H1 (cell line): ENCODE data around the gene NRL. TPM values are rescaled to one million over a fixed set of nuclear protein-coding genes. Genes with fewer than 3 reads are reported as not detected.

Experiments used
- CTCF ChIA-PET: fragments of 300-600 bp; sonication (Branson Sonifier 250); formaldehyde crosslinking; loops from one replicate; lab custom pipeline; 2021; ENCODE audit not compliant: partially characterized antibody; lab: Charles Lee
- POLR2A ChIA-PET: fragments of 300-600 bp; sonication (Branson Sonifier 250); formaldehyde crosslinking; loops from one replicate; lab custom pipeline; 2021; ENCODE audit warnings: inconsistent platforms; ENCODE audit not compliant: partially characterized antibody; lab: Charles Lee
- DNase-seq, 2 experiments: peaks; one replicate each; pipeline versions ENCODE4 v3.0.0 to v3.0.0-alpha.2; 2010 to 2022; ENCODE audit warnings: low spot score in 2 of 2, low read depth in 1 of 2, mixed read lengths in 1 of 2
- FAIRE-seq: peaks from 2 replicates; lab custom pipeline; 2011; peaks lifted over from hg19 to GRCh38; lab: Jason Lieb, UNC
- H2AFZ ChIP-seq: 2 replicates; pipeline ENCODE4 v1.8.1; 2012; ENCODE audit warnings: low read length, inconsistent platforms
- H2AK5ac ChIP-seq: 2 replicates; pipeline ENCODE4 v1.6.1; 2013; ENCODE audit warnings: low read depth, low read length
- H2BK120ac ChIP-seq: replicated peaks from 2 replicates; pipeline ENCODE3; 2013; ENCODE audit warnings: low read depth, low read length, inconsistent platforms
- H2BK12ac ChIP-seq: 2 replicates; pipeline ENCODE4 v1.6.1; 2013; ENCODE audit warnings: low read depth, low read length
- H2BK15ac ChIP-seq: 2 replicates; pipeline ENCODE4 v1.6.1; 2013; ENCODE audit warnings: low read length
- H2BK20ac ChIP-seq: 2 replicates; pipeline ENCODE4 v1.6.1; 2013; ENCODE audit warnings: low read length
- H2BK5ac ChIP-seq: 2 replicates; pipeline ENCODE4 v1.6.1; 2013; ENCODE audit warnings: low read depth, low read length
- H3K14ac ChIP-seq: 2 replicates; pipeline ENCODE4 v1.6.1; 2013; ENCODE audit warnings: inconsistent platforms; ENCODE audit not compliant: insufficient read length
- H3K18ac ChIP-seq: 2 replicates; pipeline ENCODE4 v1.6.1; 2013; ENCODE audit warnings: low read length; ENCODE audit errors: extremely low read depth
- H3K23ac ChIP-seq: 2 replicates; pipeline ENCODE4 v1.6.1; 2013; ENCODE audit warnings: inconsistent platforms; ENCODE audit not compliant: insufficient read length
- H3K23me2 ChIP-seq: 2 replicates; pipeline ENCODE4 v1.6.1; 2013; ENCODE audit warnings: low read depth, low read length
- H3K27ac ChIP-seq: 2 replicates; pipeline ENCODE4 v1.6.1; 2011; ENCODE audit warnings: low read depth, low read length, inconsistent platforms
- H3K27me3 ChIP-seq, 4 experiments: replicated peaks in 1 of 4; 1 replicate in 1 of 4; 2 replicates in 3 of 4; pipeline versions ENCODE4 v1.6.1 to v1.8.1; 2011 to 2013; ENCODE audit warnings: low read length in 3 of 4, mild to moderate bottlenecking in 3 of 4, inconsistent platforms in 2 of 4, mixed read lengths in 2 of 4, moderate library complexity in 1 of 4; ENCODE audit not compliant: control insufficient read depth in 3 of 4, insufficient read depth in 3 of 4; ENCODE audit errors: extremely low read depth in 1 of 4
- H3K36me3 ChIP-seq, 4 experiments: 2 replicates each; pipeline versions ENCODE4 v1.6.1 to v1.8.1; 2011 to 2013; ENCODE audit warnings: mild to moderate bottlenecking in 4 of 4, low read length in 3 of 4, moderate library complexity in 2 of 4, control low read depth in 1 of 4, inconsistent platforms in 1 of 4; ENCODE audit not compliant: insufficient read depth in 4 of 4, control insufficient read depth in 2 of 4
- H3K4ac ChIP-seq: replicated peaks from 2 replicates; pipeline ENCODE3; 2013; ENCODE audit warnings: low read length, low read depth, mixed read lengths, inconsistent platforms; ENCODE audit not compliant: insufficient read length
- H3K4me1 ChIP-seq, 4 experiments: replicated peaks in 1 of 4; 1 replicate in 1 of 4; 2 replicates in 3 of 4; pipeline versions ENCODE4 v1.6.1 to v1.8.1; 2011 to 2013; ENCODE audit warnings: low read length in 3 of 4, inconsistent platforms in 2 of 4, mixed read lengths in 1 of 4; ENCODE audit not compliant: insufficient read depth in 4 of 4, control insufficient read depth in 3 of 4
- H3K4me2 ChIP-seq, 2 experiments: 2 replicates each; pipeline versions ENCODE4 v1.6.1 to v1.8.1; 2011 to 2013; ENCODE audit warnings: low read depth in 2 of 2, low read length in 2 of 2, control low read depth in 1 of 2, inconsistent platforms in 1 of 2, mild to moderate bottlenecking in 1 of 2; ENCODE audit not compliant: insufficient read depth in 1 of 2
- H3K4me3 ChIP-seq, 4 experiments: fragments of 200-600, 300-600 bp in 1 of 4; sonication (generic), shearing (Covaris generic), sonication (Bioruptor Twin) in 1 of 4; 2 replicates each; pipeline versions ENCODE4 v1.5.1 to v1.8.1; 2011 to 2016; ENCODE audit warnings: low read length in 4 of 4, low read depth in 3 of 4, control low read depth in 2 of 4, inconsistent platforms in 2 of 4, mild to moderate bottlenecking in 2 of 4, mixed read lengths in 1 of 4, moderate library complexity in 1 of 4; ENCODE audit not compliant: insufficient read depth in 2 of 4; ENCODE audit errors: extremely low read depth in 1 of 4
- H3K56ac ChIP-seq: replicated peaks from 2 replicates; pipeline ENCODE3; 2013; ENCODE audit warnings: low read depth, mild to moderate bottlenecking, mixed read lengths, low read length, inconsistent platforms; ENCODE audit not compliant: insufficient read length
- H3K79me1 ChIP-seq: 2 replicates; pipeline ENCODE4 v1.6.1; 2013; ENCODE audit warnings: low read depth, low read length, control low read depth
- H3K79me2 ChIP-seq, 2 experiments: 2 replicates each; pipeline versions ENCODE4 v1.6.1 to v1.8.1; 2012 to 2013; ENCODE audit warnings: low read length in 2 of 2, mild to moderate bottlenecking in 2 of 2, inconsistent platforms in 1 of 2; ENCODE audit not compliant: insufficient read depth in 2 of 2, control insufficient read depth in 1 of 2
- H3K9ac ChIP-seq, 4 experiments: replicated peaks in 1 of 4; 1 replicate in 1 of 4; 2 replicates in 3 of 4; pipeline versions ENCODE4 v1.6.1 to v1.8.1; 2011 to 2013; ENCODE audit warnings: low read depth in 3 of 4, low read length in 3 of 4, control low read depth in 2 of 4, mild to moderate bottlenecking in 2 of 4, moderate library complexity in 2 of 4, inconsistent platforms in 1 of 4; ENCODE audit errors: extremely low read depth in 1 of 4
- H3K9me3 ChIP-seq, 2 experiments: 2 replicates each; pipeline versions ENCODE4 v1.6.1 to v1.8.1; 2012 to 2013; ENCODE audit warnings: mild to moderate bottlenecking in 2 of 2, moderate library complexity in 2 of 2, control low read depth in 1 of 2, inconsistent platforms in 1 of 2, low read depth in 1 of 2, low read length in 1 of 2, mixed read lengths in 1 of 2; ENCODE audit not compliant: insufficient read depth in 2 of 2
- H4K20me1 ChIP-seq, 2 experiments: replicated peaks in 1 of 2; 2 replicates each; pipeline versions ENCODE3 to v1.8.1; 2011 to 2013; ENCODE audit warnings: inconsistent platforms in 2 of 2, low read length in 2 of 2, mild to moderate bottlenecking in 1 of 2; ENCODE audit not compliant: insufficient read depth in 2 of 2, control insufficient read depth in 1 of 2
- H4K5ac ChIP-seq: 2 replicates; pipeline ENCODE4 v1.6.1; 2013; ENCODE audit warnings: low read length, low read depth, mixed read lengths, inconsistent platforms; ENCODE audit not compliant: insufficient read length
- H4K8ac ChIP-seq: 2 replicates; pipeline ENCODE4 v1.8.0; 2013; ENCODE audit warnings: mild to moderate bottlenecking, moderate library complexity, low read length, inconsistent platforms; ENCODE audit not compliant: insufficient read depth; ENCODE audit errors: extremely low read depth
- H4K91ac ChIP-seq: replicated peaks from 2 replicates; pipeline ENCODE3; 2013; ENCODE audit warnings: low read length, mixed read lengths, inconsistent platforms; ENCODE audit not compliant: insufficient read length
- ATF2 ChIP-seq: IDR thresholded peaks from 2 replicates; pipeline ENCODE4 v1.6.1; 2012; ENCODE audit warnings: low read length, inconsistent platforms
- JUN ChIP-seq: IDR thresholded peaks from 2 replicates; pipeline ENCODE4 v1.6.1; 2011; ENCODE audit warnings: low read depth, mild to moderate bottlenecking, improper control_type of control experiment, low read length
- JUND ChIP-seq: IDR thresholded peaks from 2 replicates; pipeline ENCODE4 v1.6.1; 2011; ENCODE audit warnings: mild to moderate bottlenecking, improper control_type of control experiment, low read length
- KDM4A ChIP-seq: IDR thresholded peaks from one replicate; pipeline ENCODE4 v1.7.1; 2012; ENCODE audit warnings: low read depth, mild to moderate bottlenecking, moderate library complexity, low read length, inconsistent platforms; ENCODE audit not compliant: severe bottlenecking
- SUZ12 ChIP-seq: fragments of 200-600 bp; sonication (generic); IDR thresholded peaks from 2 replicates; pipeline ENCODE4 v1.6.1; 2012; ENCODE audit warnings: mild to moderate bottlenecking, inconsistent platforms, low read length, moderate library complexity, mixed read lengths
- WGBS, 2 experiments: shearing (Covaris generic) in 1 of 2; methylation state at CpG; one replicate each; pipeline versions ENCODE4 v1.1.6 to v1.1.7; 2013 to 2015; ENCODE audit warnings: low lambda C conversion rate in 2 of 2, mixed read lengths in 2 of 2, inconsistent platforms in 1 of 2, low coverage in 1 of 2, missing lambda C conversion rate in 1 of 2; ENCODE audit not compliant: insufficient replicate concordance in 2 of 2, insufficient coverage in 1 of 2, insufficient read length in 1 of 2; ENCODE audit errors: extremely low coverage in 1 of 2, missing lambda C conversion rate in 1 of 2; 5-methylcytosine and 5-hydroxymethylcytosine counted together
- polyA plus RNA-seq, 7 experiments: library from polyadenylated mRNA; depleted of rRNA in 3 of 7; stranded (reverse) in 5 of 7; unstranded in 2 of 7; fragments of >200 nt in 5 of 7; fragments of 200-250 nt in 2 of 7; gene quantifications; 1 replicate in 5 of 7; 2 replicates in 1 of 7; 4 replicates in 1 of 7; pipeline versions ENCODE4 v1.2.1 to v1.2.3, GENCODE V29; 2011 to 2013; ENCODE audit warnings: missing spikeins in 2 of 7, mixed read lengths in 2 of 7
- total RNA-seq: library from RNA; stranded (reverse); fragmentation: NEBNext Ultra II Directional; extraction: Animal tissue kit (Norgen Biotek cat#: 25700); gene quantifications from 2 replicates; pipeline ENCODE4 v1.2.1, GENCODE V29; 2021

The NRL gene
- total and polyA plus RNA-seq, 2 of the 8 experiments (the other 6 are each of a cell fraction or from before 2014, with no cell fraction given): 1.1 to 2.2 TPM

GRCh38 chr14:24093207-24093900, 21.4 kb downstream of the NRL start:
- TF ChIP-seq JUN: no peak
- no peak for TF ChIP-seq JUND
- TF ChIP-seq KDM4A: peak; percentile 2
- 0 out of 2 replicates have a peak, but pooled peaks have one; percentile 24 for TF ChIP-seq ATF2
- no peak for TF ChIP-seq SUZ12
- TF ChIP-seq, all 59 proteins: peak for 2
- Histone ChIP-seq H2AFZ (peak overlapping the region; percentile 98), H4K5ac (peak overlapping the region; percentile 49), H2BK20ac (peak overlapping the region; percentile 99), H3K23ac (no peak overlapping the region), H4K20me1 (peaks cover 3 to 7% of the 10 kb centered on the region in 2 experiments), H3K23me2 (peaks cover 8% of the 10 kb centered on the region), H3K14ac (no peak overlapping the region), H3K4me3 (peak overlapping the region; percentile 9 to 43 (median 32); a peak in 6 of 8 replicates), H3K79me2 (peaks cover 0 to 21% of the 10 kb centered on the region in 2 experiments; a peak in 2 of 4 replicates), H3K27ac (peak overlapping the region; percentile 87; the same call in 1 of the 2 replicates), H2AK5ac (peak overlapping the region; percentile 100), H2BK120ac (peak overlapping the region; percentile 86), H2BK5ac (peak overlapping the region; percentile 99), H3K9me3 (no peaks in the 10 kb centered on the region), H4K8ac (peak overlapping the region; percentile 81; the same call in 1 of the 2 replicates), H3K4ac (peak overlapping the region; percentile 55), H3K27me3 (no peaks in the 10 kb centered on the region), H3K79me1 (peaks cover 5% of the 10 kb centered on the region), H3K56ac (no peak overlapping the region), H4K91ac (peak overlapping the region; percentile 93), H3K4me1 (peaks cover 5 to 13% (median 9%) of the 10 kb centered on the region in 4 experiments), H2BK12ac (peak overlapping the region; percentile 99), H3K9ac (peak overlapping the region in 3 of 4 experiments; percentile 36 to 74 (median 60); a peak in 6 of 7 replicates), H3K18ac (peak overlapping the region; percentile 100), H2BK15ac (peak overlapping the region; percentile 99; the same call in 1 of the 2 replicates), H3K36me3 (peaks cover 3 to 13% (median 6%) of the 10 kb centered on the region in 4 experiments; a peak in 6 of 8 replicates), H3K4me2 (peak overlapping the region; percentile 58 to 91; a peak in 3 of 4 replicates)
- WGBS, 2 experiments: 74% methylated on average over 19 of the region's 19 CpGs; no CpG with 5 or more reads in 1 of the 2 experiments
- DNase-seq (no peak), FAIRE-seq (no peak)
- ChIA-PET CTCF (interaction anchor here (0.6 to 12.8 kb wide), 8 partner anchors 9 to 69 kb away, joined by 3 to 316 read pairs (median 13); partner anchors contain the start of genes CARMIL3, CPNE6, DCAF11 and NRL), POLR2A (interaction anchor here (0.8 to 23.9 kb wide), 24 partner anchors 12 to 190 kb away, joined by 3 to 626 read pairs (median 6); partner anchors contain the start of genes CARMIL3, CPNE6, DCAF11 and DHRS4L2)
